Lower leg skin (tissue), 3 donors: ENCODE data around the gene DNAJB12.

Experiments
- CTCF ChIP-seq, 3 donors: fragments of 450-650 bp; IDR thresholded peaks; one replicate each; pipeline ENCODE4 v1.5.1; 2016; ENCODE audit warnings: antibody characterized with exemption in 3 of 3, mild to moderate bottlenecking in 3 of 3, moderate library complexity in 2 of 3
- POLR2A ChIP-seq, 2 donors: fragments of 450-650 bp; IDR thresholded peaks; one replicate each; pipeline ENCODE4 v1.6.1; 2016 to 2017; ENCODE audit warnings: antibody characterized with exemption in 2 of 2, mild to moderate bottlenecking in 1 of 2, moderate library complexity in 1 of 2

DNA sequence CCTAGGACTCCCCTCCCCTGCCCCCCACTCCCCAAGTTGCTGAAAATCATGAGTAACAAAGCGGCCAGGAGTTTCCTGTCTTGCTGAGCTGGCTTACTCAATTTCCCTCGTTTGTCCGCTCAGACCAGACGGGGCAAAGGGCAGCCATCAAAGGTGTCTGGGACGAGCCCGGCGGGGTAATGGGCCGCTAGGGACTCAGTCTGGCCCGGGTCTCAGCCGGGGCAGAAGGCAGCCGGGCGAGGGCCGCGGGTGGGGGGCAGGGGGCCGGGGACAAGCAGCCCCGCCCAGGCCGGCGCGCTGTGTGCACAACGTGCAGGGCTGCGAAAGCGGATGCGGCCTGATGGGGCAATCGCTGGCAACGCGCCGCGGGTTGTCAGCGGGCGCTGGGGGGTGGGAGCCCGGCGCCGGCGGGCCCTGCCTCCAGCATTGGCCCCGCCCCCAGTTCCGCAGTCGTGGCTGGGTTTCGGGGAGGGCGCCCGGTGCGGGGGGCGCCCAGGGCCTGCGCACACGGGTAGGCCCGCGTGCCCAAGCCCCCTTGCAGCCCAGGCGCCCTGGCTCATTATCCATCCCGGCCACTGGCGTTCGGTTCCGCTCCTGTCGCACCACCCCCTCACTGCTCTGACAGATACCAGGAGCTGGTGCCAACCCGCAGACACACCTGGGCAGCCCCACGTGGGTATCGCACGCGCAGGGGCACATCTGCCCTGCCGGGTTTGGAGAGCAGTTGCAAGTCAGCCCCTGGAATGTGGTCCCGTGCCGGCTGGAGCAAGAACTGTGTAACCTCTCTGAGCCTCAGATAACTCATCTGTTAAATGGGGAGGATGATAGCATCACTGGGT, 35.1 kb downstream of the DNAJB12 start:
- no peak for TF ChIP-seq CTCF (IDR thresholded peaks at IDR 0.05)
- TF ChIP-seq POLR2A (IDR thresholded peaks at IDR 0.05) = no peak
